HS-5 (cell line): Measurements from ENCODE around the gene PTPRD.
A peak's percentile ranks its signal among the peaks of the same experiment; 100 is the strongest.

Experiments
- DNase-seq: peaks from one replicate; pipeline ENCODE4 v3.0.0-alpha.2; 2012; ENCODE audit warnings: low read depth

PTPRD gene

DNA sequence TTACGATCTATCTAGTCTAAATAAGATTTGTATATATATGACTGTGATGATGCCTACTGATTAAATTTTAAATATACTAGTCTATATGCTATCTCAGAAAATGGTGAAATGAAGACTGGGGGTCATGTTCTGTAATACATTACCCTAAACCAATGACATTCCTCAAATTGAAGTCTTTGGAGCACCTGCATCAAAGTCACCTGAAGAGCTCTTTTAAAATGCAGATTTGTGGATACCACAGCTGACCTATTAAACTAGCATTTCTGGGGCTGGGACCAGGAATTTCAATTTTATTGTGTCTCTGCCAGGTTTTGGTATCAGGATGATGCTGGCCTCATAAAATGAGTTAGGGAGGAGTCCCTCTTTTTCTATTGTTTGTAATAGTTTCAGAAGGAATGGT lies 2181.3 kb downstream of the PTPRD start:
- no peak for DNase-seq

DNA sequence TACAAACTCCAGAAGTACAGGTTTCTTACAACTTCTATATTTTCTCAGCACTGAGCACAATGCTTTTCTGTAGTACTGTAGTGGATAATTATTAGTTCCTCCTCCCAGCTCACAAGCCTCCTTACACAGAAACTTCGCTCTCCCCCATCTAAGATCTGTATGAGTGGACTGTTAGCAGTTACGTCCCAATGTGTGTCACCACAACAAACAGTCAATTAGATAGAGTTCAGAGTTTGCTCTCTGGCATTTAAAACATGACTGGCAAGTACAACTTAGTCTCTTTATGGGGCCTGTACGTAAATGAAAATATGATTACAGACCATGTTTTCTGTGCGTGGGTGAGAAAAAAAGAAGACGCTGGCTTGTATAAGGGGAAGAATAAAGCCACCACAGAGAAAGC lies 2181.9 kb downstream of the PTPRD start:
- no peak for DNase-seq

DNA sequence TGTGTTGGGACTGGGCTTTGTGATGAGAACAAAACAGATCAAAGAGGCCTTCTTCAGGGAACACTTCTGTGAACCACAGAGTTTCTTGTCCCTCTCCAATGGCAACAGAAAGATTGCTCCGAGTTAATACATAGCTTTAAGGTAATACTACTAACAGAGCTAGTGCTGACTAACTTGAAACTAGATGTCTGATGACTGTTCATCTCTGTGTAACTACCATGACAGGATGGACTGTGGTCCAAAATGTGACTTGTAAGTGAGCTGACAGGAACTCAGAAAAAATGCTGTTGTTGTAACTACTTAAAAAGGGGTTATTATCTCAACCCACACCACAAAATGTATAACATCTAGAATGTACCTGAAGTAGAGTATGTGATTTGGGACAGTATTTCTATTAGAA lies 2183.0 kb downstream of the PTPRD start:
- no peak for DNase-seq

DNA sequence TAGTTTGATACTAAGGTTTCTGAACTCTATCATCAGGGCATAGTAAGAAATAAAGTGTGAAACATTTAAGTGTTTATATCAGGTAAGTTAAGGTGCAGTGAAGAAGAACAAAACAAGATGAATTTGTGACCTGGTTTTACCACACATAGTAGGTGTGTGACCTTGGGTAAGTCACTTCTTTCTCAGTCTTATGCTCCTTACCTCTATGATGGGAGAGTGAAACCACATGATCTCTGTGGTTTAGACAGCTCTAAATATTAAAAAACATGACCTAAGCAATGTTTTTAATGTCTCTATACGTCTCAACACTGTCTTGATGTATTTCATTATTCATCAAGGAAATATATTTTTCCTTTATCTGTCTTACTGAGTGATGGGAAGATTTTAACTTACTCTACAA lies 2183.6 kb downstream of the PTPRD start:
- DNase-seq, result no peak

DNA sequence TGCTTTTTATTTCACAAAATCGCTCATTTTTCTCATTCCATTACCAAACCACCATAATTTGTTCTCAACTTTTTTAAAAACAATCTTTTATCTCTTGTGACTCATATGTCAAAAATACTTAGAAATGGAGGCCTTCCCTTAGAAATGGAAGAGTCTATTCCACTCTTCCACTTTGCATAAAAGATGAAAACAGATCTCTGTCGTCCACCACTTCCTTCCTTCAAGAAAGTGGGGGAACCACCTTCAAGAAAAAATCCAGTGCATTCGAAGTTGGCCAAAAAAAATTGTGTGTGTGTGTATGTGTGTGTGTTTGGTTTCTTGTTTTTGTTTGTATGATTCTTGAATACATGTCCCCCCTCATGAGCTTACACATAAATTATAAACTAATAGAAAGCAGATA lies 2184.4 kb downstream of the PTPRD start:
- DNase-seq, result no peak

DNA sequence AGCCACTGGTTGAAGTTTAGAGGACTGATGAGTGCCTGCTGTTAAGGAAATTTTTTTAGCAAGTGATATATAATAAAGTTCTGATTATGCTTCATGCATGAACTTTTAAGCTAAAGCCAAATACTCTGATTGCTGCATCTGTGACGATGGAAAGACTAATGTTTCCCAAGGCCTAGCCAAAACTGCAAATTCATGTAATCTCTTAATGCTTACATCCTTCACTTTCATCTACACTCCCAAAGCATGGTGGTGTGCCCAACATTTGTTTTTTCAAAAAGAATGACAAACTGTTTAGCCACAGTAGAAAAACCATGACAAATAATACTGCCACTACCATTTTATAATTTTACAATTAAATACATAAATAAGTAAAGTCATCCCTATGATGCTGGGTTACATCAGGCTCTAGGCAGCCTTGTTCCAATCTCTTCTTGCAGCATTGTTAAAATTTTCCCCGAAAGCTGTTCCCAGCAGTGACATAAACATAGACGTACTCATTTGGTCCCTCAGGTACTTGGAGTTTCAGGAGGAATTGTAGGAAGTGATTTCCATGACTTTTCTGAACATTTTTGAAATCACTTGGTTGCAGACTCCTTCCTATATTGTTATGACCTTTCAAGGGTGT lies 2187.9 kb downstream of the PTPRD start:
- DNase-seq, result no peak

DNA sequence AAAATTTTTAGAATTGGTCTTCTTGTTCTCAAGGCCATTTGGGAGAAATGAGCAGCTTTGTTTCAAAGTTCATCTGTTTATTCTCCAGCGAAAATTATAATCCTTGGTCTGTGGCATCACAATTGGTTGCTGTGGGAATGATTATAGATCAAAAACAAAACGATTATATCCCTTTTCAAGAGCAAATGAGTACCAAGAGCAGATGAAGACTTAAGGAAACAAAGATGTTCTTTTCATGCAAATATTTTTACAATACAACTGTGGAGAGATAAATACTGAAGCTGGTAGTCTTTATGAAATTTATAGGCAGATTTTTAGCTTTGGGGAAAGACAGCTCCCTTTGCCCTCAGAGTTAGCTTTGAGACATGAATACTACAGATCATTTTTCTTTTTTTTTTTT lies 2192.4 kb downstream of the PTPRD start:
- no peak for DNase-seq

DNA sequence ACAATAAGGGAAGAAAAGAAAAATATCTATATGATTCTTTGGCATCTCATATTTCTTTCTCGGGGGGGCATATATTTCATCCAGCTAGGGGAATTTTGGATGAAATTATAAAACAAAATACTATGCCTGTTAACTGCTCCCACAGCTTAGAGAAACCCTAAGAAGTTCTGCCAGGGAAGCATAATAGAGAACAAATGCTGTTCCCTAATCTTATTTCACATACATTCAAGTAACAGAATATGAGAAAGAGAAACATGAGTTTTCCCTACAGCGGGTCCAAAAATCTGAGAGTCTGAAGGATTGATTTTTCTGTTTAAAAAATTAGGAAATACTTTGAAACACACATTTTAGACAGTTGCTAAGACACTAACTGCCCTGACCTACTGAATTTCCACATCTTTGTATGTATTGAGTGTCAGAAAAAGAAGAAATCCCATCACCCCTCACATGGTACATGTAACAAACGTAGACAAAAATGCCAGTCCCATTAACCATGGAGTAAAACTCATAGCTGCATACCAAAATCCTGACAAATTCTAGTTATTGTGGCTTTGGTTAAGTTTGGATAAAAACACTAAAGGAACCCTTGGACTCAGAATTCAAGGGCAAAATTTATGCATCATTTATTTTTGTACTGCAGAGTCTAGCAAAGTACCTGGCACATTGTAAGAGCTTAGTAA lies 2193.1 kb downstream of the PTPRD start:
- peak; percentile 55 for DNase-seq

DNA sequence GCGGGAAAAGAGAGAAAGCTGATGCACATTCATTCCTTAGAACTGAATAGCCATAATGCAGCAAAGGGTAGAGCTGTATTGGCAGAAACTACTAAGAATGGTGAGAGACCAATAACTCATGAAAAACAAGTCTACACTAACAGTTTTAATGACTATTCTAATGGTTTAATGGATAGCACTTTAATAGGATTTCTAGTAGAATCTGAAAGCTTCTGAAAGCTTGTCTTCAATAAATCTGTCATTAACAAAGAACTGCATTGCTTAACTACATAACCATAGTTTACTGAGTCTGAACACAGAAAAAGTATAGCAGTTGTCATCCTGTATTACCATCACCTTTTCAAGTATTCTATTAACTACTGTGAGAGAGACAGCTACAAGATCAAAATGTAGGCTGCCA lies 2195.5 kb downstream of the PTPRD start:
- no peak for DNase-seq

DNA sequence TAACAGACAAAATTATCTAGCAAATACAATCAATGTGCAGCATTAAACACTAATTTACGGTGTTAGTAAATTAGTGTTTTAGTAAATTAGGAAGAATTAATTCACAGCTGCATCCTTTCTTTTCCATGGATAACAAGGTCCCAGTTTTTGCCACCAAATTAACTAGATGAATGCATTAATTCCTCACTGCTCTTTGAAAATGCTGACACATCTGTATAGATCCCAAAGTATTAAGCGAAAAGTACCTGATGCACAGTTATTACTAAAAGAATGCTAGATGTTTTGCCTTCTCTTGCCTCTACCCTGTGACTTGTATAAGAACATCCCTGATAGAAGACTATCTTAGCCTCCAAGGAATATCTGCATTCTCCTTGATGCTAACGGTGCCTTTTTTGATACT lies 2200.5 kb downstream of the PTPRD start:
- DNase-seq, result no peak

DNA sequence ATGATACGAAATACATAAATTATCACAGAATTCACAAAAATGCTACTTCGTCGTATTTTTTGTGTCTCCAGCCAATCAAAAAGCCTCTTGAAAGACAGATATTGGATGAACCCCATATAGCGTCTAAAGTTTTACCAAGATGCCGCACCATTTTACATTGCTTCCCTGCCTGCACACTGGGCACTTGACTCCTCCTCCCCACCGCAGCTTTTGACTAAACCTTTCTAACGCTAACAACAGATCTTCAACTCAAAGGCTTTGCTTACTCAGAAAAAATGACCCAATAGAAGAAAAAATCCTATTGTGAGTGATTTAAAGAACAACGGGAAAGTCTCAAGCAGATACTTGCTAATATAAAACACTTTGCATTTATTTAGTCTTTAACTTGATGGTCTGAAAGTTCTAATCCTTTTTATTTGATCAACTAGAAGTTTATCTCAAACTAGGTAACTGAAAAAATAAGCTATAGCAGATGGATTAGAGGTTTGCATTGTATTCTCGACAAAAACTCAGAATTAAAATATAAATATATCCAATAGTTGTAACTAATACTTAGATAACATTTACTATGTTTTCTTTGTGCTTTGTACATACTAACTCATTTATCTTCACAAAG lies 2204.1 kb downstream of the PTPRD start:
- no peak for DNase-seq

DNA sequence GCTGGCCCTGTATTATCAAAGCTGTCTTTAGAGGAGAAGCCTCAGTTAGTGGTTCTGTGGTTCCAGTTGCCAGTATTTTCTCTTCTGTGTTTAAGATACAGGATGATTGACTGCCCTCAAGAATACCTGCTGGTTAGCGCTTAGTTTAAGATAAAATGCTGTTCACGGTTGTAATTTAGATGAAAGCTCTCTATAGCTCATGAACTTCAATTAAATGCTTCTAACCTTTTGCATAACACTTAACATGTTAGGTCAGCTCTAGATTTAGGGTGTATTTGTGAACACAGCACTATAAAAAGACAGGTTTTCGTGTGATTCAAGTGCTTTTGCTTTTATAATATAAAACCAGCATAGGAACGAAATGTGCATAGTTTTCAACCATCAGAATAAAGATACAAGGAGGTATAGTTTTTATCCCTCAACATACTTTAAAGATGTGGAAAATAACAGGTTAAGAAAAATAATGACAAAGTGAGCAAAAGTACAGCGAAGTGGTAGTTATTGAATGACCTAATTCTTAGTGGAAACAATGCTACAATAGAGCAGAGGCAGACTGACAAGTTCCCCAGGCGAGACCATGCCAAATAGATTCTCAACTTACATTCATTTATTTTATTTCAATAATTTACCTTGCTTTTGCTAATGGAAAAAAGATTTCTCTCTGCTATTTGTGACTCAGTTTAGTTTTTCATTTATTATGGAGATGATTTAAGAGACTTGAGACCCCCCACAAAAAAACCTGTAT lies 2210.7 kb downstream of the PTPRD start:
- no peak for DNase-seq

DNA sequence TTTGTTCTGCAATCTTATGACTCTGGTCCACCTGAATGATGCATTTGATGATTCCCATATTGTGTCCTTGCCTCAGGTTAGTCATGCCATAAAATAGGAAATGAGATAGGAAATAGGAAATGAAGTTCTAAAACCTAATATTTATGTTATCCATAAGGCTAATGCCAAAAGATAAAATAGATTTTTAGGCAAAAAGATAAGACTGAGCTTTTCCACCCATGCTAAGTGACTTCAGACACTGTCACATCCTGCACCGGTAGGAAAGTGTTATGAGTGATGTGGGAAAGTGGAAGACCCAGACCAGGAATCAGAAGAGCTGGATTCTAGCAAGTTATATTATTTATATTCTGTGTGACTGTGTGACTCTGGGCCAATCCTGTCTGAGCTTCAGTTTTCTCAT lies 2212.4 kb downstream of the PTPRD start:
- DNase-seq, result no peak

DNA sequence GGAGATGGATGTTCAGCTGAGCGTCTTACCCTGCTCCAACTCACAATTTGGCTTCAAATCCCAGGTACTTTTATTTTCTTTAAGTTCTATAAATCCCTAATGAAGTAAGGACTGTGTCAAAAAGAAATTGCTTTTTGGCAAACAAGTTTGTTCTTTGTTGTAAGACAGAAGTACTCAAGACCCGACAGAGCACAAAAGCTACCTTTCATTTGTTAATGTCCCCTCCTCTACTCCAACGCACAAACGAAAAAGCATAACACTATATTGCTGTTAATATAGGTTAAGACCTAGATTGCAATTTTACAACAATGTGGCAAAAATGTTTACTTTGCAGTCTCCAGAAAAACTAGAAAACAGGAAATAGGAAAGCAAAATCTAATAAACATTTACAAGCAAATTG lies 2217.8 kb downstream of the PTPRD start:
- no peak for DNase-seq

DNA sequence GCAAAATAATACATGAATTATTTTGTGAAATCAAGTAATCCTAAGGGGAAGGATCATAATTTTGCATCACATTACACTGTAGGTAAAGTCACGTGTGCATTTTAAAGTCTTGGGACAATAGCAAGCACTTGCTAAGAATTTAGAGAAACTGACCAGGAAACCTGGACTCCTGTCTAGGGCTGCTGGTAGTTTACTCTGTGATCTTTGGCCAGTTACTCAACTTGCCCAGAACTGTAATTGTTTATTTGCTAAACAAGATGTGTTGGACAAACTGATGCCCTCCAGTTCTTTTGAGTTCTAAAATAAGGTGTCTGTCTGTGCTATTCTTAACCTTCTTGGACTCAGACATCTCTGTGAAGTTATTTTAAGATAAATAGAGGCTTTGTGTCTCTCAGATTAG lies 2218.5 kb downstream of the PTPRD start:
- DNase-seq, result no peak

DNA sequence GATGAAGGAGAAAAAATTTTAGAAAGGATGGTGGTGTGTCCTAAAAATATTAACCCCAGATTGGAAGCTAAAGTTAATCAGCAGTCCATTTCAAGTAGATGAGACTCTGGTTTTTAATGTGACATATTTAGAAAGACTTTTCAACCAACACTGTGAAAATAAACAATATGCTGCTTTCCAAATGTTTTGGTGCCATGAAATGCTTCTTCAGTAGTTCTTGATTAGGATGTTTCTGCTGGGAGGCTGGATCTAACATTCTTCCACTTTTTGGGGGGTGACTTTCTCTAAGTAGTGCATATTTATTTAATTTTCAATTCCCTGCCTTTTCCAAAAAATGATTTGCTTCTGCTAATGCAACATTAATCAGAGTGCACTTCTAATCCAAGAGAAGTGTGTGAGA lies 2219.9 kb downstream of the PTPRD start:
- no peak for DNase-seq

DNA sequence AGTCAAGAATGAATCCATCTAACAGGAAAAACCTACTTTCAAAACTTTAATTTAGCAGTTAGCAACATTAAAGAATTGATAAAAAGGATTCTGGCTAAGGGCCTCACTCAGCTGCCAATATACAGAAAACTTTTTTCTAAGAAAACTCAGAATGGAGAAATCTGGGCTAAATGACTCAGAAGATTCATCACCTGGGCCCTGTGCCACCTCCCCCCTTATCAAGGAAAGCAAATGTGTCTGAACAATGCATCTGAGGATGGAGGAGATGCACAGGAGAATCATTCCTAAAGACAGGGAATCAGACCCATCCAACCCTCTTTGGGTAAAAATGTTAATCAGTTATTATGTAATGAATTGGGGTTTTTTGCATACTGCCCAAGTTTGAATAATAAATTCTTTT lies 2221.2 kb downstream of the PTPRD start:
- DNase-seq, result no peak

DNA sequence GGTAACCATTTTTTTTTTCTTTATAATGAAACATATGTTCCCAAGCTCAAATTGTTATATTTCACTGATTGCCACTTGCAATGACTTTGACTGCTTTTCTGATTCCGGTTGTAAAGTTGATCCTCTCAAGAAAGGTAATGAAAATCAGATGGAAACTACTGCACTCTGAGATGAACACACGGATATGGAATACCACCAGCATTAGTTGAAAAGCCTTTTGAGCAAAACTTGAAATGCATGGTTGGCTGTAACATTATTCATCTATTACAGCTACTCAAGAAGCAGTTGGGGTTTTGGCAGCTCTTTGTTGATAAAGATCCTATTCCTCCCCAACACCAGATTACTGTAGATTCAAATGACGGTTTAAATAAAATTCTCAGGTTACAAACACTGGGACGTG lies 2221.7 kb downstream of the PTPRD start:
- DNase-seq, result no peak

DNA sequence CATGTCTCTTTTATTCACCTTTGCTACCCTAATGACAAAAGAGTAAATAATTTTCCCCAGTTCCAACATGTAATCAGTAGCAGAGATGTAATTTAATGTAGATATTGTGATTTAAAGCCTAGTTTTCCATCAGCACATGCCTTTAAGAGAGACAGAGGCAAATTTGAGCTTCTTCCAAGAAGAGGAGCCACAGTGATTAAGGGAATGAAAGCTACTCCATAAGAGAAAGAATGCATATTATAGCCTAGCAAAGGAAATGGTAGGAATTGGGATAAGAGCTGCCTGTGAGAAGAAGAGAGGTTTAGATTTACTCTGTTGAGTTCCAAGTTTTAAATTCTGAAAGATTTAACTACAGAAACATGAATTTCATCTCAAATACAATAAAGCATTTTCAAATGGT lies 2222.2 kb downstream of the PTPRD start:
- no peak for DNase-seq

DNA sequence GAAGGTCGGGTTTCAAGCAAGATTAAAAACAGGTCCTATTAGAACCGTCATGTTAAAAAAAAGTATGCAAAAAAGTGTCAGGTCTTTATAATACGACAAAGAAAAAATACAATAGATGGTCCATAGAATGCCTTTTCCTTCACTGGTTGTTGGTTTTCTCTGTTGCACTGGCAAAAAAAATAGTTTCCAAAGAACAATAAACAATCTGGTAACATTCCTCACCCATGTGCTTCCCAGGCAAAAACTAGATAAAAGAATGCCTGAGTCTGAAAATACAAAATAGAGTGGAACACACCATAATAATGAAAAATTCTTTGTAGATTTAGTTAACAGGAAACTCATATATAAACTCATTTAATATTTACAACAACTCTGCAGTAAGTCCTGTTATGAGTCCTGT lies 2223.3 kb downstream of the PTPRD start:
- DNase-seq, result no peak

DNA sequence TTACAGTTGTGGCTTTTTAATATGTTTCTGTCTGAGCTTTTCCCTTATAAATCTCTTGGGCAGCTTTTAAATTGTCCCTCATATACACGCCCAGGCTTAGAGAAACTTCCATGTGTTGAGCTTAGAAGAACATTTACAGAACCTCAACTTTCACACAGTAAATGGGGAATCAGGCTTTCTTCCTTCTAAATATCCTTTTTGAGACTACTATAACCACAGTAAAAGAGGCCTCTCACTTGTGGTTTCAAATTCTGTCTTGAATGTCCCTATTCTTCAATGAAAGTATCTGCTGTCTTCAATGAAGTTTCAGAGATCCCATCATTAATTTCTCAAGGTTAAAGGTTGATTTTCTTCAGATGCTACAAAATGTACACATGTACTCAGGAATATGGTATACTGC lies 2224.7 kb downstream of the PTPRD start:
- DNase-seq, result no peak

DNA sequence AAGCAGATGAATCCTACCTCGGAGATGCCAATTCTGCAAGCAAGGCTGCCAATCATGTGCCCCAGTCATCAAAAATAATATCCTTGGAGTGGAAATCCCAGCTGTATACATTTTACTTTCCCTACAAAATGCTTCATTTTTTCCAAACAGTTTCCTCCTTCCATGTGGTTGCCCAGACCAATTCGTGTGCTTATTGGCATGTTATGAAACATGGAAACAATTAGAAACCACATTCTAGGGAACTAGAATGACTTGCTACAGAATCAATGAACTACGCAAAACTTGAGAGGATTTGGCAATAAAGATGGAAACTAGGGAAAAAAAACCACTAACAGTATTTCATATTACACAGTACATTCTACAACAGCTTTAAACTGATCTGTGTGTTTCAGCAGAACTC lies 2228.7 kb downstream of the PTPRD start:
- no peak for DNase-seq
